ENCODE measurements around the gene SERPINA9.

Gene SERPINA9

DNA sequence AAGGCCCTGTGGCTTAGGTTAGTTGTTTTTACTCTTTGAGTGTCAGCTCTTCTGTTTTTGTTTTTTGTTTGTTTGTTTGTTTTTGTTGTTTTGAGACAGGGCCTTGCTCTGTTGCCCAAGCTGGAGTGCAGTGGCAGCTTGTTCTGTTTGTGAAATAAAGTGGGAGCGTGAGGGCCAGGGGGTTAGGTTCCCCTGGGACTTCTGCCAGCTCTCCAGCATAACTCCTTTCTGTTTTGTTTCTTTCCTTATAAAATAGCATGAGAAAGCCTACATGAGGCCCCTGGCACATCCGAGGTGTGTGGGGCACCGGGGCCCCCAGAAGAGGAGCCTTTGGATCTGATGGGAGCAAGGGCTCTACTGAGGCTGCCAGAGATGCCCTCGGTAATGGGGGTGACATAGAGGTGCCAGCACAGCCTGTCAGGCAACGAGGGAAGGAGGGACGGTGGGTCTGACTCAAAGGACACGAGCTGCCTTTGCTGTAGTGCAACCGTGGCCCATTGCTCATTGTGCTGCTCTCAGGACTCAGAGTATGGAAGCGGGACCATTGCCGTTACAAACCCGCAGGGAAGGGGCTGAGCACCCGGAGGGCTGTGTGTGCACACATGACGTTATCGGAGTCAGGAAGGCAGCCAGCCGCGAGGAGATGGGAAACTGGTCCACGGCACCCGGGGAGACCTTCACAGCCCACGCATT, 14.3 kb downstream of the SERPINA9 start:
- no peak for DNase-seq

GRCh38 chr14:94460631-94461416, 15.2 kb downstream of the SERPINA9 start:
- no peak for DNase-seq

DNA sequence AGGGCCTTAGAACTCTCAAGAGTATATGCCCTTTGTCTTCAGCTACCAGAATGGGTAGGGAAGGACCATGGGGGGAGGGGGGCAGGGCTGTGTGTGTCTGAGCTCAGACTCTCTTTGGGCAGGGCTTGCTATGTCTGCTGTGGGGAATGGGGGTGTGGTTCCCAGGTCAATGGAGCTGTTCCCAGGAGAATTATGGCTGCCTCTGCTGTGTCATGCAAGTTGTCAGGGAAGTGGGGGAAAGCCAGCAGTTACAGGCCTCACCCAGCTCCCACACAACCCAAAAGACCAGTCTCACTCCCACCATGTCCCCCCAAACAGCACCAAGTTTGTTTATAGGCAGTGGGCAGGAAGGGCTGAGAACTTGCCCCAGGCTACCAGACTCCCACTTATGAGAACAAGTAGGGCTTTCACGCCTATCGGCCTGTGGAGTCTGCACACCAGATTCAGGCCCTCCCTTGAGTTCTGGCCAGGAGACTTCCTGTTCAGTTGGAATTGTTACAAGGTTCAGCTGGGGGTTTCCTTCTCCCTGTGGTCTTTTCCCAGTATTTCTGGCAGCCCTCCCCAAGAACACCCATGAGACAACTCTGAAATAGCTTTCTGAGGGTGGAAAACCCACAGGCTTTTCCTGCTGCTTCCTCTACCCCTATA, 17.3 kb downstream of the SERPINA9 start:
- DNase-seq: no peak

DNA sequence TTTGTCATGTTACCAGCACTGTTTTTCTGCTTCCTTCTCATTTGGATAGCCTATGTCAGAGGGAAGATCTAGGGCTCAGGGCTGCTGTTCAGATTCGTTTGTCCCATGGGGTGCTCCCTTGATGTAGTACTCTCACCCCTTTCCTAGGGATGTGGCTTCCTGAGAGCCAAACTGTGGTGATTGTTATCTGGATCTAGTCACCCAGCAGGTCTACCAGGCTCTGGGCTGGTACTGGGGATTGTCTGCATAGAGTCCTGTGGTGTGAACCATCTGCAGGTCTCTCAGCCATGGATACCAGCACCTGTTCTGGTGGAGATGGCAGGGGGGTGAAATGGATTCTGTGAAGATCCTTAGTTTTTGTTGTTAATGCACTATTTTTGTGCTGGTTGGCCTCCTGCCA, 17.9 kb downstream of the SERPINA9 start:
- no peak for DNase-seq

- no peak for DNase-seq
Observed at GRCh38 chr14:94455928-94456327, 20.1 kb downstream of the SERPINA9 start.

GRCh38 chr14:94451826-94452225, 24.2 kb downstream of the SERPINA9 start:
- no peak for DNase-seq

DNA sequence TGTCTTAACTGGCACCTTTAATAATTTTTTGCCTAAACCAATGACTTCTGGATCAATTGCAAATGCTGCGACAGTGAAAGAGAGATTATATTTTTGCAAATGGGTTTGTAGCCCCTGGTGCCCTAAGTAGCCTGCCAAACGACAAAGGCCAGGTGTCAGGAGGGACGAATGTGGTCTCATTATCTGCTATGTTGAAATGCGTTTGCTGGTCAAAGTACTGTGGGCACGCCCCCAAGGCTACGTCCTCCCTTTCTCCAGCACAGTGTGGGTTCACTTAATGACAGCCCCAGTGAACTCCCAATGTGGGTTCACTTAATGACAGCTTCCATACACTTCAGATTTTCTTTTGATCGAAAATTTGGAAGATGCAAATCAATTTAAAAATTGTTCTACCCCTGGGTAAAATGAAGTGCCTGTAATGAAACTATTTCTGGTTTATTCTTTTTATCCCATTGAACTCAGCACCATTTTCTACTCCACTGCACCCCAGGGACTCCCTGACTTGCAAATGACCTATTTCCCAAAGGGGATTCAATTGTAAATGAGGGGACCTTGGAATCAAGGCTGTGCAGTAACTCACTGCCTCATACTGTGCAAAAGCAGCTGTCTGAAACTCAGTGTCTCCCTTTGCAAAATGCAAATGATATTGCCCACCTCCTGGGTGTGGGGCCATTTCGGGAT, 24.8 kb downstream of the SERPINA9 start:
- DNase-seq: peak; percentile 91

DNA sequence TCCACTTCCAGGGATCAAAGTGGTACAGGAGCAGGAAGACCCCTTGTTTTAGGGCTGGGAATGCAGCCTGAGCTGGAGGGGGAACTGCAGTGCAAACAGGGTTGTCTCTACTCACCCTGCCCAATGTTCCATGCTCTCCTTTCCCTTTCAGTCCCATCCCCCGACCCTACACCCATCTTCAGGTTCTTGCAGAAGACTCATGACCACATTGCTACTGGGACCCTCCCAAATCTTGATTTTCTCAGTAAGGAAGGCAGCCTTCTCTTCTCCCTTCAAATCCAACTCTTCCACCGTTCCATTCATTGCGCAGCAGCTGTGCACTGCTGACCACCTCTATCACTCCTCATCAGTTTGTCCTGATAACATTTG, 25.3 kb downstream of the SERPINA9 start:
- DNase-seq: no peak

GRCh38 chr14:94449930-94450329, 26.1 kb downstream of the SERPINA9 start:
- no peak for DNase-seq

- DNase-seq: no peak
Observed at GRCh38 chr14:94448071-94448808, 27.8 kb downstream of the SERPINA9 start.

- DNase-seq: no peak
Observed at GRCh38 chr14:94447206-94447605, 28.8 kb downstream of the SERPINA9 start.

GRCh38 chr14:94446126-94446525, 29.9 kb downstream of the SERPINA9 start:
- DNase-seq: no peak

DNA sequence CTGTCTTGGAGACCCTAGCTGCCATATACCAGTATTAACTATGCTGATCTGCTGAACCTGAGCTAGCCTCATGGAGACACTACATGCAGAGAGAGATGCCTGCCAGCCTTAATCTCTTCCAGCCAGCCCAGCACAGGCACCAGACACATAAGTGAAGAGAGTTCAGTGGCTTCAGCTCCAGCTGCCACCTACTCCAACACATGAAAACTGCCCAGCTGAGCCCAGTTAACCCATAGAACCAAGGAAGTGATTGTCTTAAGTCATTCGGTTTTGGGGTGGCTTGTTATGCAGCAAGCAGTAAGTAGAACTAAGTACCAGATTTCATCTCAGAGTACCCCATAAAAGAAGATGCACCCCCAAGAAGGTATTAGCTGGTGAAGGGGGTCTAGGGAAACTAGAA, 31.0 kb downstream of the SERPINA9 start:
- no peak for DNase-seq

DNA sequence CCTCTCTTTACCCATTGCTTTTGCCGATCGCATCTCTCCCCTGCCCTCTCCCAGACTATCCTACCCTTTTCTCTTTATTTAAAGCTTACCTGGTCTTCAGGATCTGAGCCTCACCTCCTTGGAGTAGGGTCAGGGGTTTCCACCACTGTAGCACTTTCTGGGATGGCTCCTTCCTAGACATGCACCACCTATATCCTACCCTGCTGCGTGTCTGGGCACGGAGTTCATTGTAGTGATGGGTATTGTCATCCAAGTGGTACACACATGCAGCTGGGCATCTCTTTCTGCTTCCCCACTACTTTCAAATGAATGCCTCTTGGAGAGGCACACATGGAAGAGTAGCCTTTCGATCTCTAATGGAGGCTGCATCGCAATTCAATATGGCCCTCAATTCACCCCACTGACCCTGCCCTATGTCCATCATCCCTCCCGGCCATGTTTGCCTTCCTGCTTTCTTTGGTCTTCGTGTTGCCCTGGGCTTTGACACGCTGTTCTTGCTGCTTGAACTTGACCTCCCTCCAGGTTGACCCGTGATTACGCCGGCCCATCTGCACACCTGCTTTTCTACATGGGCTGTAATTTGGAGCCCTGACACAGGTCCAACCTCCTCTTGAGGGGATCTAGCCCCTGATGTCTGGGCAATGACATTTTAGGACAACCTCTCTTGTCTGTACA, 34.3 kb downstream of the SERPINA9 start:
- no peak for DNase-seq

DNA sequence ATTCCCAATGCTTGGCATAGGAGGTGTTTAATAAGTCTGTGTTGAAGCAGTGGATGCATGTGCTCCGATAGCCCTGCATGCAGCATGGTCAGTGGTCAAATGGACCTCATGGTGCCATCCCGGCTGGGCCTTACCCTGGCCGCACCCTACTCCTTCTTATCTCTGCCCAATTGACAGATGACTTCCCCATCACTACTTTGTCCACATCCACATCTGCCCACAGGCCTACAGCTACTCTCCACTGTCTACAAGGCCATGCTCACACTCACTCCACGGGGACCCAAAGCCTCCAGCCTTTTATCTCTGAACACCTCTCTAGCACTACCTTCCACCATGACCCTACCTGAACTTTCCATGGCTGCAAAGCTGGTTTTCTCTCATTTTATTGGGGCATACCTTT, 34.9 kb downstream of the SERPINA9 start:
- no peak for DNase-seq

- DNase-seq: no peak
Observed at GRCh38 chr14:94439453-94440057, 36.4 kb downstream of the SERPINA9 start.

- DNase-seq: no peak
Observed at GRCh38 chr14:94428610-94429009, 47.4 kb downstream of the SERPINA9 start.

DNA sequence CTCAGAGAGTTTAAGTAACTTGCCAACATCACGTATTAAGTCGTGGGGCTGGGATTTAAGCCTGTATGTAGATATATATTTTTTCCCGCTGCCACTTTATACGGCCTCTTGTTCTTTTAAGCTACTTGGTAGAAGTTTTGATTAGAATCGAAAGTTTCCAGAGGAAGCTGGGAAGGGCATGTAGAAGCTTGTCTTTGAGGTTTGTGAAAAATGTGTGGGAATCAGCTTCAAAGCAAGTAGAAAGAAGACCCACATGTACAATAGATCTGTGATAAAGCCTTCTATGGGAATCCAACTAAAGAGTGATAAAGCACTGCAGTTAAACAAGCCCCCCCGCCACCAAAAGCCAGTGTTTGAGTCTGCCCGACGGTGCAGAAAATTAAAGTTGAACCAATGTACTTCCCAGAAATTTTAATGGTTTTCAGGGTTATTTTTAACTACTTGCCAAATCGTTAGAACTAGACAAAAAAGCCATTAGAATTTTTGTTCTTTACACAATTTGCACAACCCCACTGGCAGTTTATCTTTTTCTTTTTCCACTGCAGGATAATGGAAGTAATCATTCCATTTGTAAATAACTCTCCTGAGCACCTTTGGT, 48.9 kb downstream of the SERPINA9 start:
- DNase-seq: no peak

- DNase-seq: no peak
Observed at GRCh38 chr14:94426526-94426925, 49.5 kb downstream of the SERPINA9 start.

DNA sequence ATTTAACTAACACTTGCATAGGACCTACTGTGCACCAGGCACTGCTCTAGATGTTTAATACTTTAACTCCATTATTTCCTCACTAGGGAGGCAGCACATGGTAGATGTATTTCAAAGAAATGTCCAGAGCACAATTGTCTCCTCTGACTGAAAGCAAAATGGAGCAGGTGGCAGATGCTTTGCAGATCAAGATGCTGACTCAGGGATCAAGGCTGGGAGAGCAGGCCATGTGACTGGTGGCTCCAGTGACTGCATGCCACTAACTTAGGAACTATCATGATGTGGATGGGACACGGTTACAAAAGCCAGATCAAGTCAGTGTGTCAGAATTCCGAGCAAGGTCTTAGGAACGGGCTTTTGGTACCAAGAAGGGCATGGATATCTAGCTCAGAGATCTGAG, 51.6 kb downstream of the SERPINA9 start:
- DNase-seq: no peak

DNA sequence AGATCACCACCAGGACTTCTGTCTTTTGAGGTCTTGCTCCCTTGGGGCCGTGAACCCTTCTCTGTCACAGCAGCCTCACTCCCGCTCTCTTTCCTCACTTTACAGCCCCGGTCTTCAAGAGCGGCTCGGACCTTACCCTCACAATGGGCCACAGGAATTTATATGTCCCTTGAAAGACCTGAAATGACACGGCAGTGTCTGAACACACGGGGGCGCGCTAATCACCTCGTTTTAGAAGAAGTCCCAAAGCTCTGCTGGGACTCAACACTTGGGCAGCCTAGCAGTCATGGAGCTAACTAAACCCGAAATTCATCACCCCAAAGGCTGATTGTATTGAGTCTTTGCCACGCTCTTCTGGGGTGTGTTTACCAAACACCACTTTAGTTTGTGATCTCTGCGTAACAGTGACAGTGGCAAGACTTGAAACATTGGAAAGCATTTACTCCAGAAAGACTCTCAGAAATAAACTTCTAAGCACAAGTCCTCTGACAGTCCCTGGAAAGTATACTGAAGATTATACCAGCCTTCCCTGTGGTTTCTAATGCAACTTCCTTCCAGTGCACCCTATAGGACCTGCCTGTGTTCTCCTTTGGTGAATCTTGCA, 52.4 kb downstream of the SERPINA9 start:
- DNase-seq: peak; percentile 51
